K562 (cell line): ENCODE results near the gene MATR3. TPM values are rescaled to one million over a fixed set of nuclear protein-coding genes. Genes with fewer than 3 reads are reported as not detected.

Experiments used
- ATAC-seq: fragments of 200-7000 bp; cut with Tn5 transposase; 3 replicates; pipeline ENCODE4 v1.9.1; 2020; ENCODE audit warnings: moderate library complexity
- BruUV-seq: library from RNA; stranded (reverse); fragments of 400-500 nt; replicated peaks from 2 replicates; lab custom pipeline; 2021; lab: Mats Ljungman, UMichigan
- CTCF ChIA-PET: fragments of 300-600 bp; formaldehyde crosslinking; extraction: SDS; loops from one replicate; lab custom pipeline; 2021; ENCODE audit warnings: low intra/inter-chr PET ratio; lab: Yijun Ruan, JAX
- POLR2A ChIA-PET: fragments of 300-600, 350-650 bp; sonication (Branson Sonifier 250); formaldehyde crosslinking; extraction: SDS; loops from one replicate; lab custom pipeline; 2021; ENCODE audit warnings: antibody characterized with exemption, inconsistent platforms; lab: Yijun Ruan, JAX
- DNase-seq, 4 experiments: peaks; one replicate each; pipeline versions ENCODE4 v3.0.0 to v3.0.0-alpha.2; 2011 to 2018; ENCODE audit warnings: low spot score in 3 of 4, mixed read lengths in 3 of 4; ENCODE audit errors: extremely low read depth in 1 of 4
- FAIRE-seq: peaks from 2 replicates; lab custom pipeline; 2011; peaks lifted over from hg19 to GRCh38; lab: Jason Lieb, UNC
- H2AFZ ChIP-seq: 2 replicates; pipeline ENCODE4 v1.6.0; 2011; ENCODE audit warnings: low read depth, low read length, control low read depth, inconsistent platforms
- H3K27ac ChIP-seq: fragments of 200-600 bp; 3 replicates; pipeline ENCODE4 v1.8.0; 2011; ENCODE audit warnings: low read depth, mild to moderate bottlenecking, control low read depth, inconsistent platforms, low read length, moderate library complexity, mixed read lengths; ENCODE audit errors: extremely low read depth
- H3K27me3 ChIP-seq, 2 experiments: fragments of 300-600 bp in 1 of 2; 2 replicates in 1 of 2; 3 replicates in 1 of 2; pipeline versions ENCODE4 v1.6.0 to v1.8.0; 2011; ENCODE audit warnings: inconsistent platforms in 2 of 2, low read length in 2 of 2, mild to moderate bottlenecking in 1 of 2, mixed read lengths in 1 of 2, moderate library complexity in 1 of 2; ENCODE audit not compliant: control insufficient read depth in 2 of 2, insufficient read depth in 2 of 2
- H3K36me3 ChIP-seq: fragments of 300-600 bp; 3 replicates; pipeline ENCODE4 v1.8.0; 2011; ENCODE audit warnings: mild to moderate bottlenecking, low read length, inconsistent platforms; ENCODE audit not compliant: control insufficient read depth, insufficient read depth
- H3K4me1 ChIP-seq, 2 experiments: fragments of 200-600 bp in 1 of 2; replicated peaks in 1 of 2; 2 replicates in 1 of 2; 3 replicates in 1 of 2; pipeline versions ENCODE4 v1.5.1 to v1.8.0; 2011; ENCODE audit warnings: inconsistent platforms in 2 of 2, low read length in 2 of 2, mild to moderate bottlenecking in 1 of 2, mixed read lengths in 1 of 2, moderate library complexity in 1 of 2; ENCODE audit not compliant: control insufficient read depth in 2 of 2, insufficient read depth in 2 of 2
- H3K4me2 ChIP-seq: 2 replicates; pipeline ENCODE4 v1.6.1; 2011; ENCODE audit warnings: low read length, control low read depth, inconsistent platforms, mixed read lengths; ENCODE audit not compliant: insufficient read depth
- H3K4me3 ChIP-seq: fragments of 200-600 bp; sonication (generic), shearing (Covaris generic); 2 replicates; pipeline ENCODE4 v1.5.1; 2016; ENCODE audit warnings: control low read depth, inconsistent platforms
- H3K79me2 ChIP-seq: fragments of 200-600 bp; 3 replicates; pipeline ENCODE4 v1.8.0; 2011; ENCODE audit warnings: low read length, inconsistent platforms; ENCODE audit not compliant: control insufficient read depth, insufficient read depth
- H3K9ac ChIP-seq, 2 experiments: 2 replicates each; pipeline versions ENCODE4 v1.6.0 to v1.6.1; 2011; ENCODE audit warnings: low read depth in 2 of 2, low read length in 2 of 2, control low read depth in 1 of 2, inconsistent platforms in 1 of 2, mild to moderate bottlenecking in 1 of 2, mixed read lengths in 1 of 2; ENCODE audit not compliant: insufficient read depth in 1 of 2
- H3K9me1 ChIP-seq: one replicate; pipeline ENCODE4 v1.6.0; 2011; ENCODE audit warnings: inconsistent platforms, mild to moderate bottlenecking, low read length, moderate library complexity; ENCODE audit not compliant: control insufficient read depth, insufficient read depth
- H3K9me3 ChIP-seq: replicated peaks from 2 replicates; pipeline ENCODE4 v1.5.1; 2011; ENCODE audit warnings: low read depth, low read length, inconsistent platforms; ENCODE audit not compliant: control insufficient read depth, insufficient read depth
- H4K20me1 ChIP-seq: replicated peaks from 2 replicates; pipeline ENCODE4 v1.6.1; 2011; ENCODE audit warnings: low read length, inconsistent platforms, mixed read lengths; ENCODE audit not compliant: control insufficient read depth, insufficient read depth
- HNRNPUL1 ChIP-seq: fragments of 200-400 bp; formaldehyde crosslinking; IDR thresholded peaks from 2 replicates; pipeline ENCODE4 v1.6.1; 2017; ENCODE audit warnings: low read length
- MEIS2 ChIP-seq: fragments of 450-650 bp; IDR thresholded peaks from 2 replicates; pipeline ENCODE4 v1.6.1; 2014; ENCODE audit warnings: mild to moderate bottlenecking; ENCODE audit not compliant: partially characterized antibody
- POLR2A ChIP-seq: fragments of 450-650 bp; conservative IDR thresholded peaks from 2 replicates; pipeline ENCODE4 v1.6.1; 2016
- RBFOX2 ChIP-seq: fragments of 200-400 bp; formaldehyde crosslinking; IDR thresholded peaks from 2 replicates; pipeline ENCODE4 v1.6.1; 2017; ENCODE audit warnings: low read depth, mild to moderate bottlenecking, low read length, moderate library complexity
- ZNF184 ChIP-seq: sonication (generic); formaldehyde crosslinking; IDR thresholded peaks from 2 replicates; pipeline ENCODE4 v1.5.0; 2020; ENCODE audit warnings: missing genetic modification reagents
- ZNF507 ChIP-seq: conservative IDR thresholded peaks from 2 replicates; pipeline ENCODE4 v1.6.1; 2017; ENCODE audit warnings: missing genetic modification characterization, missing compliant biosample characterization
- WGBS: fragments of 100-300 bp; shearing (Covaris generic); methylation state at CpG from one replicate; pipeline ENCODE4 v1.1.6; 2016; ENCODE audit warnings: low coverage, mixed read lengths; ENCODE audit not compliant: insufficient coverage; ENCODE audit errors: missing lambda C conversion rate; 5-methylcytosine and 5-hydroxymethylcytosine counted together
- in situ Hi-C: fragments of 300-500 bp; cut with MboI; formaldehyde crosslinking; loops from 4 replicates; pipeline ENCODE4 v1.15.0; 2018; ENCODE audit warnings: inconsistent platforms, mixed read lengths
- intact Hi-C: fragments of 100-400 bp; cut with micrococcal nuclease; formaldehyde crosslinking; loops from 2 replicates; pipeline ENCODE4 v1.14.2; 2022
- polyA plus RNA-seq, 8 experiments: library from polyadenylated mRNA; depleted of rRNA in 4 of 8; stranded (reverse) in 5 of 8; unstranded in 3 of 8; fragments of >200 nt; fragmentation: Nextera tagmentation in 2 of 8; fragmentation: Illumina TruSeq in 1 of 8; extraction: Ambion mirVana in 2 of 8; extraction: Trizol in 1 of 8; gene quantifications; 2 replicates each; pipeline versions ENCODE4 v1.2.1 to v1.2.3, GENCODE V29; 2011 to 2014; ENCODE audit warnings: inconsistent platforms in 1 of 8, missing spikeins in 1 of 8
- total RNA-seq, 7 experiments: library from RNA; depleted of rRNA in 6 of 7; stranded (reverse); fragments of >200 nt in 6 of 7; fragmentation: Illumina TruSeq in 2 of 7; extraction: Trizol in 2 of 7; gene quantifications; 2 replicates each; pipeline versions ENCODE4 v1.2.1 to v1.2.3, GENCODE V29; 2011 to 2021; ENCODE audit warnings: low replicate concordance in 1 of 7
- TF ChIP-seq, protein P1 (sequence below): sonication (generic); formaldehyde crosslinking; IDR thresholded peaks from 2 replicates; pipeline ENCODE4 v1.8.1; 2023; ENCODE audit warnings: mild to moderate bottlenecking, missing genetic modification reagents
- TF ChIP-seq, protein P2 (sequence below), 2 experiments: fragments of 200-800 bp in 1 of 2; sonication (Bioruptor generic) in 1 of 2; sonication (generic) in 1 of 2; formaldehyde crosslinking in 1 of 2; IDR thresholded peaks in 1 of 2; conservative IDR thresholded peaks in 1 of 2; 2 replicates each; pipeline versions ENCODE4 v1.5.0 to v1.6.1; 2016 to 2020; ENCODE audit warnings: missing compliant biosample characterization in 1 of 2, missing genetic modification characterization in 1 of 2, missing genetic modification reagents in 1 of 2

The MATR3 gene
- total and polyA plus RNA-seq, 9 of the 15 experiments (the other 6 are each of a cell fraction or from before 2014, with no cell fraction given) = 150 to 425 (median 263) TPM

GRCh38 chr5:139297439-139298133, 4.0 kb downstream of the MATR3 start:
- no peaks in the 10 kb centered on the region for H3K27me3 ChIP-seq
- FAIRE-seq (no peak), DNase-seq (no peak), ATAC-seq (no peak)
- no peak overlapping the region for H2AFZ ChIP-seq
- peak overlapping the region in 1 of 2 experiments; percentile 99; a peak in 2 of 4 replicates for H3K9ac ChIP-seq
- WGBS = 59% methylated on average over 2 of the region's 2 CpGs
- BruUV-seq = no TSS peak
- peaks cover 95% of the 10 kb centered on the region for H3K79me2 ChIP-seq
- ChIA-PET POLR2A (interaction anchor here (0.6 to 6.9 kb wide), 10 partner anchors 8 to 508 kb away, joined by 3 to 105 read pairs (median 4); partner anchors contain the start of gene MZB1), CTCF (no interaction called here)
- peaks cover 83% of the 10 kb centered on the region for H4K20me1 ChIP-seq
- no peak for TF ChIP-seq HNRNPUL1
- 0 out of 2 replicates have a peak, but pooled peaks have one; percentile 6 for TF ChIP-seq RBFOX2
- peak; percentile 56 for TF ChIP-seq MEIS2
- peaks cover 16 to 49% of the 10 kb centered on the region in 2 experiments for H3K4me1 ChIP-seq
- peak overlapping the region; percentile 5; the same call in 1 of the 2 replicates for H3K4me2 ChIP-seq
- in situ Hi-C loops (no loop called here), intact Hi-C loops (loop anchor here (2.0 kb wide), 1 partner anchor 43 kb away; the partner anchor contains the start of gene PAIP2)
- peaks cover 2% of the 10 kb centered on the region for H3K9me1 ChIP-seq
- no peaks in the 10 kb centered on the region for H3K9me3 ChIP-seq
- peaks cover 43% of the 10 kb centered on the region for H3K36me3 ChIP-seq
- peak overlapping the region; percentile 11; the same call in 2 of the 3 replicates for H3K27ac ChIP-seq
- peak overlapping the region; percentile 88; the same call in 1 of the 2 replicates for H3K4me3 ChIP-seq

- Histone ChIP-seq H3K36me3 (peaks cover 43% of the 10 kb centered on the region), H2AFZ (no peak overlapping the region), H3K9me1 (peaks cover 2% of the 10 kb centered on the region), H3K4me1 (peaks cover 15 to 51% of the 10 kb centered on the region in 2 experiments), H3K9me3 (no peaks in the 10 kb centered on the region), H3K4me2 (peak overlapping the region; percentile 5), H4K20me1 (peaks cover 85% of the 10 kb centered on the region), H3K4me3 (no peak overlapping the region), H3K9ac (peak overlapping the region in 1 of 2 experiments; percentile 22; a peak in 1 of 4 replicates), H3K79me2 (peaks cover 98% of the 10 kb centered on the region), H3K27me3 (no peaks in the 10 kb centered on the region), H3K27ac (no peak overlapping the region; the same call in 2 of the 3 replicates)
- no TSS peak for BruUV-seq
- WGBS = 59% methylated on average over 11 of the region's 11 CpGs
- ChIA-PET POLR2A (interaction anchor here (0.6 to 6.9 kb wide), 5 partner anchors 7 to 91 kb away, joined by 4 to 105 read pairs (median 5); partner anchors contain the start of gene MZB1), CTCF (no interaction called here)
- intact Hi-C loops = no loop called here
- in situ Hi-C loops = no loop called here
- FAIRE-seq (no peak), ATAC-seq (no peak), DNase-seq (no peak)
- TF ChIP-seq ZNF507 (tag) (no peak), POLR2A (0 out of 2 replicates have a peak, but pooled peaks have one; percentile 26), ZNF184 (no peak)
- TF ChIP-seq, protein P1, sequence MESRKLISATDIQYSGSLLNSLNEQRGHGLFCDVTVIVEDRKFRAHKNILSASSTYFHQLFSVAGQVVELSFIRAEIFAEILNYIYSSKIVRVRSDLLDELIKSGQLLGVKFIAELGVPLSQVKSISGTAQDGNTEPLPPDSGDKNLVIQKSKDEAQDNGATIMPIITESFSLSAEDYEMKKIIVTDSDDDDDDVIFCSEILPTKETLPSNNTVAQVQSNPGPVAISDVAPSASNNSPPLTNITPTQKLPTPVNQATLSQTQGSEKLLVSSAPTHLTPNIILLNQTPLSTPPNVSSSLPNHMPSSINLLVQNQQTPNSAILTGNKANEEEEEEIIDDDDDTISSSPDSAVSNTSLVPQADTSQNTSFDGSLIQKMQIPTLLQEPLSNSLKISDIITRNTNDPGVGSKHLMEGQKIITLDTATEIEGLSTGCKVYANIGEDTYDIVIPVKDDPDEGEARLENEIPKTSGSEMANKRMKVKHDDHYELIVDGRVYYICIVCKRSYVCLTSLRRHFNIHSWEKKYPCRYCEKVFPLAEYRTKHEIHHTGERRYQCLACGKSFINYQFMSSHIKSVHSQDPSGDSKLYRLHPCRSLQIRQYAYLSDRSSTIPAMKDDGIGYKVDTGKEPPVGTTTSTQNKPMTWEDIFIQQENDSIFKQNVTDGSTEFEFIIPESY (CRISPR knock-in tag) = peak; percentile 72; the same call in 1 of the 2 replicates
- TF ChIP-seq, protein P2, sequence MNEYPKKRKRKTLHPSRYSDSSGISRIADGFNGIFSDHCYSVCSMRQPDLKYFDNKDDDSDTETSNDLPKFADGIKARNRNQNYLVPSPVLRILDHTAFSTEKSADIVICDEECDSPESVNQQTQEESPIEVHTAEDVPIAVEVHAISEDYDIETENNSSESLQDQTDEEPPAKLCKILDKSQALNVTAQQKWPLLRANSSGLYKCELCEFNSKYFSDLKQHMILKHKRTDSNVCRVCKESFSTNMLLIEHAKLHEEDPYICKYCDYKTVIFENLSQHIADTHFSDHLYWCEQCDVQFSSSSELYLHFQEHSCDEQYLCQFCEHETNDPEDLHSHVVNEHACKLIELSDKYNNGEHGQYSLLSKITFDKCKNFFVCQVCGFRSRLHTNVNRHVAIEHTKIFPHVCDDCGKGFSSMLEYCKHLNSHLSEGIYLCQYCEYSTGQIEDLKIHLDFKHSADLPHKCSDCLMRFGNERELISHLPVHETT (CRISPR knock-in tag; conservative IDR thresholded peaks at IDR 0.05 in 1 of 2, IDR thresholded peaks at IDR 0.05 in 1 of 2) = no peak
Observed at GRCh38 chr5:139298242-139298641, 4.7 kb downstream of the MATR3 start.
